ENCODE measurements around the gene CSNK1A1. TPM values are rescaled to one million over a fixed set of nuclear protein-coding genes. Genes with fewer than 3 reads are reported as not detected.
A peak's percentile ranks its signal among the peaks of the same experiment; 100 is the strongest.

CSNK1A1 gene
- total and polyA plus RNA-seq, 3 experiments from 2014 or later: 118 to 187 (median 177) TPM

DNA sequence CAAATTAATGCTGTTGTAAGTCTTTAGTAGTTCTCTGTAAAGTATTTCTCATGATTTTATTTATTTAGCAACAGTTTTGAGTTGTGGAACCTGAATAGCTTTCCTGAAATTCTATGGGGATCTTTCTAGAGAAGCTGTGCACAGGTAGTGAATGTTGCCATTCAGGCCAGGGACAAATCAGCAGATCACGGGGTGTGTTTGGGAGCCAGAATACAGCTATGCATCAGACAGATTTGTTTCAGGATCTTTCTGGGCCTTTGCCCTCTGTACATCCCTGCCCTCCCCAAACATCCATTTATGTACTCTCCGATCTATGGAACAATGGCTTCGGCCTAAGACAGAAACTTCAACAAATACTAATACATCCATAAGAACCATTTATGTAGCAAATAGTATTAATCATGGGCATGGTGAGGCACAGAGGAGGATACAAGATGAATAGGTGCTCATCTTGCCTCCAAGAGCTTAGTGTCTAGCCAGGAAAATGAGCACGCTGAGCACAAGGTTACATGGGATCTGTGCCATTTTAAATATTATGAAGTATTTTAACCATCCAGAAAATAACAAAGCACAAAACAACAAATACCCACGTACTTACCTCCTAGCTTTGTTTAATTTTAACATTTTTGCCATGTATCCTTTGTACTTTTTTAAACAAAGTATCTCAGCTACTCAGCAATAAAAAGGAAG is 43.1 kb upstream of the CSNK1A1 start:
- Mint-ChIP-seq H3K27ac (peak overlapping the region in 1 of 8 donors; percentile 9), H3K36me3 (peaks cover 0 to 2% (median 0%) of the 10 kb centered on the region in 3 donors), H3K9me3 (no peaks in the 10 kb centered on the region), H3K4me1 (no peaks in the 10 kb centered on the region), H3K4me3 (no peak overlapping the region), H3K27me3 (peaks cover 1 to 25% of the 10 kb centered on the region in 2 donors)
- Histone ChIP-seq H3K9me3 (ENCODE audit: low read length) (no peaks in the 10 kb centered on the region), H3K27me3 (ENCODE audit: insufficient read depth, low read length, poor library complexity, severe bottlenecking) (no peaks in the 10 kb centered on the region), H3K36me3 (ENCODE audit: insufficient read depth, low read length) (no peaks in the 10 kb centered on the region), H3K27ac (ENCODE audit: low read depth, low read length) (no peak overlapping the region), H3K4me3 (ENCODE audit: low read length) (no peak overlapping the region), H3K4me1 (ENCODE audit: insufficient read depth, low read length) (no peaks in the 10 kb centered on the region)
- POLR2A ChIA-PET: no interaction called here
- no peak for DNase-seq
- CTCF ChIA-PET: no interaction called here

DNA sequence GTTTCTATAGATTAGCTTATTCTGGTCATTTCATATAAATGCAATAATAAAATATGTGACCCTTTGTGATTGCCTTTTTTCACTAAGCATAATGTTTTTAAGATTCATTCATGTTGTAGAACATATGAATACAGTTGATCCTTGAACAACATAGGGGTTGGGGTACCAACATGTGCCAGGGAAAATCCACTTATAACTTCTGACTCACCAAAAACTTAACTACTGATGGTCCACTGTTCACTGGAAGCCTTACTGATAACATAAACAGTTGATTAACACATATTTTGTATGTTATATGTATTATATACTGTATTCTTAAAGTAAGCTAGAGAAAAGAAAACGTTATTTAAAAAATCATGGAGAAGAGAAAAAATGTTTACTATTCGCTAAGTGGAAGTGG is 42.1 kb upstream of the CSNK1A1 start:
- peaks cover under 1 to 25% of the 10 kb centered on the region in 2 donors for H3K27me3 Mint-ChIP-seq
- no peak for DNase-seq
- H3K4me1 Mint-ChIP-seq: no peaks in the 10 kb centered on the region
- no peaks in the 10 kb centered on the region for H3K9me3 ChIP-seq (ENCODE audit: low read length)
- peaks cover 0 to 1% (median 0%) of the 10 kb centered on the region in 3 donors for H3K36me3 Mint-ChIP-seq
- H3K27ac ChIP-seq (ENCODE audit: low read depth, low read length): no peak overlapping the region
- H3K9me3 Mint-ChIP-seq: no peaks in the 10 kb centered on the region
- H3K27me3 ChIP-seq (ENCODE audit: insufficient read depth, low read length, poor library complexity, severe bottlenecking): no peaks in the 10 kb centered on the region
- CTCF ChIA-PET: no interaction called here
- no peak overlapping the region for H3K27ac Mint-ChIP-seq
- no peaks in the 10 kb centered on the region for H3K36me3 ChIP-seq (ENCODE audit: insufficient read depth, low read length)
- no peak overlapping the region for H3K4me3 Mint-ChIP-seq
- POLR2A ChIA-PET: no interaction called here
- H3K4me1 ChIP-seq (ENCODE audit: insufficient read depth, low read length): no peaks in the 10 kb centered on the region
- no peak overlapping the region for H3K4me3 ChIP-seq (ENCODE audit: low read length)

DNA sequence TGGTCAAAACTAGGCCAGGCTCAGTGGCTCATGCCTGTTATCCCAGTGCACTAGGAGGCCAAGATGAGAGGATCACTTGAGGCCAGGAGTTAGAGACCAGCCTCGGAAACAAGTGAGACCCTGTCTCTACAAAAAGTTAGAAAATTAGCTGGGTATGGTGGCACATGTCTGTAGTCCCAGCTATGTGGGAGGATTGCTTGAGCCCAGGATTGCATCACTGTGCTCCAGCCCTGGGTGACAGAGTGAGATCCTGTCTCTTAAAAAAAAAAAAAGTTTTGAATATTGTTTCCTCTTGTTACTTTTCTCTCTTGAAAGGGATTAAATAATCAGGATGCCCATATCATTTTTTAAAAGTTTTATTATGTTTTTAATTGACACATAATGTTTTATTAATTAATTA is 37.7 kb upstream of the CSNK1A1 start:
- Mint-ChIP-seq H3K27ac (no peak overlapping the region), H3K27me3 (peaks cover 0 to 11% of the 10 kb centered on the region in 2 donors), H3K4me3 (no peak overlapping the region), H3K36me3 (no peaks in the 10 kb centered on the region), H3K4me1 (no peaks in the 10 kb centered on the region), H3K9me3 (no peaks in the 10 kb centered on the region)
- ChIA-PET CTCF (interaction anchor here (2.8 kb wide), 1 partner anchor 48 kb away, joined by 7 read pairs; no protein-coding TSS in a partner anchor), POLR2A (no interaction called here)
- Histone ChIP-seq H3K36me3 (ENCODE audit: insufficient read depth, low read length) (no peaks in the 10 kb centered on the region), H3K27me3 (ENCODE audit: insufficient read depth, low read length, poor library complexity, severe bottlenecking) (no peaks in the 10 kb centered on the region), H3K4me1 (ENCODE audit: insufficient read depth, low read length) (no peaks in the 10 kb centered on the region), H3K9me3 (ENCODE audit: low read length) (no peaks in the 10 kb centered on the region), H3K4me3 (ENCODE audit: low read length) (no peak overlapping the region), H3K27ac (ENCODE audit: low read depth, low read length) (no peak overlapping the region)
- no peak for DNase-seq

DNA sequence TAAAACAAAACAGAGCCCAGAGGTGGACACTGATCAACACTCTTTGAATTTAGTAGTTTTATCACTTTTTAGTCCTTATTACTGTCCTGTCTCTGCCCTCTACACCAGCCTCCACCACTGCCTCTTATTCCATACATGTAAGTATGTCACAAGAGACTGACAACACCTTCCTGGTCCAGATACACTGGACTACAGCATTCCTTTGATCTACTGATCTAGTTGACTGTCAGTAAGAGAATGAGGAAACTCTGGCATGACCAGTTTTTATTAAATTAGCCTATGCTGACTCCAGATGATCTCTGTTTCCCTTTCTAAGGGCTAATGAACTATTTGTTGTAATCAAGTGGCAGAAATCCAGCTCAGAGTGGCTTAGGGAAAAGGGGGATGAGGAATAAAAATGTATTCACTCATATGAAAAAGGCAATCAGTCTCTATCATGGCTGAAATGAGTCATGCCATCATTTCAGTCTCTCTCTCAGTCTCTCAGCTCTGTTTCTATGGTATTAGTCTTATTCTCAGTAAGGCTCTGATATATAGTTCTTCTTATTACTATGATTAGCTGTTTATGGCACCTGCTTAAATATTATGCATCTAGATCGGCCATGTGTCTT is 35.6 kb upstream of the CSNK1A1 start:
- Mint-ChIP-seq H3K9me3 (no peaks in the 10 kb centered on the region), H3K4me3 (no peak overlapping the region), H3K4me1 (peaks cover 0 to under 1% (median 0%) of the 10 kb centered on the region in 3 donors), H3K27me3 (peaks cover 5 to 12% of the 10 kb centered on the region in 2 donors), H3K27ac (no peak overlapping the region), H3K36me3 (no peaks in the 10 kb centered on the region)
- no peak overlapping the region for H3K27ac ChIP-seq (ENCODE audit: low read depth, low read length)
- H3K9me3 ChIP-seq (ENCODE audit: low read length): no peaks in the 10 kb centered on the region
- no peak overlapping the region for H3K4me3 ChIP-seq (ENCODE audit: low read length)
- H3K27me3 ChIP-seq (ENCODE audit: insufficient read depth, low read length, poor library complexity, severe bottlenecking): peaks cover 4% of the 10 kb centered on the region
- no peaks in the 10 kb centered on the region for H3K36me3 ChIP-seq (ENCODE audit: insufficient read depth, low read length)
- H3K4me1 ChIP-seq (ENCODE audit: insufficient read depth, low read length): no peaks in the 10 kb centered on the region
- ChIA-PET POLR2A (no interaction called here), CTCF (interaction anchor here (2.8 kb wide), 1 partner anchor 50 kb away, joined by 7 read pairs; no protein-coding TSS in a partner anchor)
- DNase-seq: no peak

DNA sequence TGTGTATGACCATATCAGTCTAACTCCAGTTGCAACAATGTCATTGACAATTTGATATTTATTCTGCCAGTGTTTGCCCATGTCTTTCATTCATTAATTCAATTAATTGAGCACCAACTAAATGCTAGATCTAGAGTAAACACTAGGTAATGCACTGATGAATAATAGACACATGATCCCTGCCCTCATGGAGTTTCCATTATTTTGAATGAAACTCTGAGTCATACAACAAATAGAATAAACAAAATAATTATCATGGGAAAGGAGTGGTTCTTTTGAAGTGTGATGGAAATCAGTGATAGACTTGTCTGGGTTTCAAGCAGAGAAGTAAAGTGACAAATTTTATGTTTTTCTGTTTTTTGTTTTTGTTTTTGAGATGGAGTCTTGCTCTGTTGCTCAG is 34.7 kb upstream of the CSNK1A1 start:
- H3K27ac ChIP-seq (ENCODE audit: low read depth, low read length): no peak overlapping the region
- DNase-seq: no peak
- Mint-ChIP-seq H3K36me3 (no peaks in the 10 kb centered on the region), H3K27ac (no peak overlapping the region), H3K4me1 (peaks cover 1 to 7% (median 2%) of the 10 kb centered on the region in 3 donors), H3K27me3 (peaks cover 8 to 16% of the 10 kb centered on the region in 2 donors), H3K4me3 (no peak overlapping the region), H3K9me3 (no peaks in the 10 kb centered on the region)
- ChIA-PET CTCF (no interaction called here), POLR2A (no interaction called here)
- no peak overlapping the region for H3K4me3 ChIP-seq (ENCODE audit: low read length)
- H3K27me3 ChIP-seq (ENCODE audit: insufficient read depth, low read length, poor library complexity, severe bottlenecking): peaks cover 8% of the 10 kb centered on the region
- H3K36me3 ChIP-seq (ENCODE audit: insufficient read depth, low read length): no peaks in the 10 kb centered on the region
- peaks cover 2% of the 10 kb centered on the region for H3K4me1 ChIP-seq (ENCODE audit: insufficient read depth, low read length)
- H3K9me3 ChIP-seq (ENCODE audit: low read length): no peaks in the 10 kb centered on the region

DNA sequence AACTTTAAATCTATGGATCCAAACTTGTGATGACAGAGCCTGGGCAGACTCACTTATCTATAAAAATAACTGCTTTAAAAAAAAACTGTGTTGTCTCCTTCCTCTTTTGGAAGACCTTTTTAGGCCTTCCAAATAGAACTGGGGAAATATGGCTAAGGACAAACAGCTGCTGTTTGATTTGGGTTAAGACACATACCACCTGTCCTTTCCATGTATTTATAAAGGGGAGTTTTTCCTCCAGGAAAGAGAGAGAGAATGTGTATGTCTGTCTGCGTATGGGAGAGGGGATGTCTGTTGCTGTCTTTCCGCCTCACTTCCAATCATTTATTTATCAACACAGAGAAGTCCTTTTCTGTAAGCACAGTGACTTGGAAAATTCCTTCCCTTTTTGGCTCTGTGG is 32.9 kb upstream of the CSNK1A1 start:
- Histone ChIP-seq H3K4me1 (ENCODE audit: insufficient read depth, low read length) (peaks cover 5% of the 10 kb centered on the region), H3K9me3 (ENCODE audit: low read length) (no peaks in the 10 kb centered on the region), H3K27ac (ENCODE audit: low read depth, low read length) (no peak overlapping the region), H3K4me3 (ENCODE audit: low read length) (no peak overlapping the region), H3K36me3 (ENCODE audit: insufficient read depth, low read length) (no peaks in the 10 kb centered on the region), H3K27me3 (ENCODE audit: insufficient read depth, low read length, poor library complexity, severe bottlenecking) (peaks cover 10% of the 10 kb centered on the region)
- Mint-ChIP-seq H3K36me3 (no peaks in the 10 kb centered on the region), H3K9me3 (no peaks in the 10 kb centered on the region), H3K4me1 (peaks cover 4 to 13% (median 6%) of the 10 kb centered on the region in 3 donors), H3K27ac (no peak overlapping the region), H3K27me3 (peaks cover 21 to 24% of the 10 kb centered on the region in 2 donors), H3K4me3 (no peak overlapping the region)
- ChIA-PET CTCF (no interaction called here), POLR2A (no interaction called here)
- no peak for DNase-seq

DNA sequence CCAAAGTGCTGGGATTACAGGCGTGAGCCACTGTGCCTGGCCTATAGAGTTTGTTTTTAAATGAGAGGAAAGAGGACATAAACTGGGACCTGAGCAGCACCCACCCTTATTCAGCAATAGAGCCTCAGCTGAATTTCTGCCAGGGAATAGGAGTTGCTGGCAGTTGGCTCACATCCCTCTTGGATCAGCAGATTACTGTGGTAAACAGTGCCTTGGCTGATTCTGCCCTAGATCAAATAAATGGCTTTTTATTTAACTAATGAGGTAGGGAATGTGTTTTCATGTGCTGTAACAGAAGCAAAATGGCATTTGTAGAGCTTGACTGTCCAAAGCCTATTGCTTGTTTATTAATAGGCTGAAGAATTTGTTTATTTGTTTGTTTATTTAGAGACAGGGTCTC is 32.2 kb upstream of the CSNK1A1 start:
- Mint-ChIP-seq H3K27me3 (peaks cover 21 to 26% of the 10 kb centered on the region in 2 donors), H3K4me1 (peaks cover 4 to 13% (median 6%) of the 10 kb centered on the region in 3 donors), H3K9me3 (no peaks in the 10 kb centered on the region), H3K36me3 (no peaks in the 10 kb centered on the region), H3K27ac (no peak overlapping the region), H3K4me3 (no peak overlapping the region)
- no peaks in the 10 kb centered on the region for H3K9me3 ChIP-seq (ENCODE audit: low read length)
- no peaks in the 10 kb centered on the region for H3K36me3 ChIP-seq (ENCODE audit: insufficient read depth, low read length)
- H3K27me3 ChIP-seq (ENCODE audit: insufficient read depth, low read length, poor library complexity, severe bottlenecking): peaks cover 10% of the 10 kb centered on the region
- ChIA-PET CTCF (no interaction called here), POLR2A (no interaction called here)
- H3K27ac ChIP-seq (ENCODE audit: low read depth, low read length): no peak overlapping the region
- peaks cover 5% of the 10 kb centered on the region for H3K4me1 ChIP-seq (ENCODE audit: insufficient read depth, low read length)
- DNase-seq: no peak
- H3K4me3 ChIP-seq (ENCODE audit: low read length): no peak overlapping the region

DNA sequence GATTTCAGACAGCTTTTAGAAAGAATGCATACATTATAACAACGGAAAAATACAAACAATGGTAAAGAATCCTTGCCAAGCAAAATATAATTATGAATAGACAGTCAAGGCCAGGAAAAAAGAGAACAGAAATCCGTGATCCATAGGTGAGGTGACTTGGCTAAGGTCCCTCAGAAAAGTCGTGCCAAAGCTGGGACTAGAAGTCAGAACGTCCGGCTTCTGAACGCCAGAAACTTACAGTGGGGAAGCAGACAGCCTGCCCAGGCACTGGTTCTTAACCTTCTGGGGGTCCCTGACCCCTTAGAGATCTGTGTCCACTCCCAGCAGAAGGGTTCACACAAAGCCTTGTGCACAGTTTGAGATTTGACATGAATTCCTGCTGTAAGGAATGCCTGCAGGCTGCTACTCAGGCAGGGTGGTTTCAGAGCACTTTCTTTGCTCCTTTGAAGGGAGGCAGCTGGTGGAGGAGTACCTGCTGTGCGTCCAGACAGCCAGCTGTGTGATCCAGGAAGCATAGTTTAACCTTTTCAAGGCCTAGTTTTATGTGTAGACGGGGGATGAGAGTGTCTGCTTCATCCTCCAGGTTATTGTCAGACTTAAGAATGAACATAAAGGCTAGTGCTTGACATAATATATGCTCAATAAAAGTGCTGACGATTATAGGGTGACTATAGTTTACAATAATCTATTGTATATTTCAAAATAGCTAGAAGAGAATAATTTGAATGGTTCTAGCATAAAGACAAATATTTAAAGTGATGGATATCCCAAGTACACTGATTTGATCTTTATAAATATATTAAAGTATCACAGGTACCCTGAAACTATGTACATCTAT is 30.9 kb upstream of the CSNK1A1 start:
- no peak overlapping the region for H3K27ac ChIP-seq (ENCODE audit: low read depth, low read length)
- Mint-ChIP-seq H3K4me3 (peak overlapping the region in 6 of 7 donors; percentile 50 to 80 (median 64)), H3K36me3 (no peaks in the 10 kb centered on the region), H3K27me3 (peaks cover 21 to 26% of the 10 kb centered on the region in 2 donors), H3K27ac (peak overlapping the region in 1 of 8 donors; percentile 2), H3K9me3 (no peaks in the 10 kb centered on the region), H3K4me1 (peaks cover 4 to 13% (median 6%) of the 10 kb centered on the region in 3 donors)
- peaks cover 5% of the 10 kb centered on the region for H3K4me1 ChIP-seq (ENCODE audit: insufficient read depth, low read length)
- no peak for DNase-seq
- H3K36me3 ChIP-seq (ENCODE audit: insufficient read depth, low read length): no peaks in the 10 kb centered on the region
- POLR2A ChIA-PET: no interaction called here
- no peaks in the 10 kb centered on the region for H3K9me3 ChIP-seq (ENCODE audit: low read length)
- CTCF ChIA-PET: no interaction called here
- H3K27me3 ChIP-seq (ENCODE audit: insufficient read depth, low read length, poor library complexity, severe bottlenecking): peaks cover 10% of the 10 kb centered on the region
- H3K4me3 ChIP-seq (ENCODE audit: low read length): peak overlapping the region; percentile 56

Data from CD8-positive, alpha-beta memory T cell (primary cell).